A549 (cell line): ENCODE data around the gene AGTPBP1. TPM values are rescaled to one million over a fixed set of nuclear protein-coding genes. Genes with fewer than 3 reads are reported as not detected.

ENCODE experiments used
- ATAC-seq, 2 experiments: fragments of 200-7000 bp in 1 of 2; fragments of >200 bp in 1 of 2; cut with Nextera tagmentation in 1 of 2; cut with Tn5 transposase in 1 of 2; 3 replicates each; pipeline versions ENCODE4 v1.8.0 to v1.9.1; 2018 to 2020; ENCODE audit warnings: mild to moderate bottlenecking in 1 of 2, moderate library complexity in 1 of 2
- CTCF ChIA-PET: fragments of 300-600 bp; sonication (Branson Sonifier 250); formaldehyde crosslinking; extraction: SDS; loops from one replicate; lab custom pipeline; 2021; ENCODE audit warnings: antibody characterized with exemption, inconsistent platforms; lab: Yijun Ruan, JAX
- POLR2A ChIA-PET: fragments of 350-600 bp; formaldehyde crosslinking; extraction: SDS; loops from one replicate; lab custom pipeline; 2021; ENCODE audit warnings: antibody characterized with exemption, inconsistent platforms; lab: Yijun Ruan, JAX
- DNase-seq, 2 experiments: peaks; one replicate each; pipeline versions ENCODE4 v3.0.0 to v3.0.0-alpha.2; 2011 to 2016; ENCODE audit warnings: low read depth in 1 of 2, low spot score in 1 of 2
- FAIRE-seq: peaks from 2 replicates; lab custom pipeline; 2011; peaks lifted over from hg19 to GRCh38; lab: Jason Lieb, UNC
- H3K27ac ChIP-seq, 2 experiments: fragments of >200 bp; sonication (Bioruptor Twin); formaldehyde crosslinking; 3 replicates each; pipeline ENCODE4 v1.5.1; 2016 to 2017
- H3K4me1 ChIP-seq: fragments of >200 bp; sonication (Bioruptor Twin); formaldehyde crosslinking; 3 replicates; pipeline ENCODE4 v1.6.1; 2016
- H3K4me2 ChIP-seq: fragments of >200 bp; sonication (Bioruptor Twin); formaldehyde crosslinking; 3 replicates; pipeline ENCODE4 v1.6.1; 2016
- H3K4me3 ChIP-seq: fragments of >200 bp; sonication (Bioruptor Twin); formaldehyde crosslinking; 3 replicates; pipeline ENCODE4 v1.5.1; 2016
- H3K9me3 ChIP-seq: fragments of >200 bp; sonication (Bioruptor Twin); formaldehyde crosslinking; 3 replicates; pipeline ENCODE4 v1.6.1; 2016
- CBX8 ChIP-seq: fragments of 200-600 bp; sonication (generic); IDR thresholded peaks from 2 replicates; pipeline ENCODE4 v1.6.1; 2016
- EHF ChIP-seq: fragments of 250-450 bp; sonication (Bioruptor Pico); IDR thresholded peaks from 2 replicates; pipeline ENCODE4 v1.5.0; 2020; ENCODE audit warnings: mild to moderate bottlenecking
- ELK1 ChIP-seq: fragments of 150-350 bp; IDR thresholded peaks from 2 replicates; pipeline ENCODE4 v1.6.1; 2014; ENCODE audit warnings: low read depth, mild to moderate bottlenecking, low read length
- GATA3 ChIP-seq: IDR thresholded peaks from 2 replicates; pipeline ENCODE4 v1.6.1; 2012; ENCODE audit warnings: borderline replicate concordance
- HDAC2 ChIP-seq: fragments of 200-600 bp; sonication (generic); IDR thresholded peaks from 2 replicates; pipeline ENCODE4 v1.6.1; 2016
- HES2 ChIP-seq: fragments of >200 bp; sonication (Bioruptor Twin); formaldehyde crosslinking; IDR thresholded peaks from 2 replicates; pipeline ENCODE4 v1.6.1; 2016
- HOXA7 ChIP-seq: fragments of 250-450 bp; sonication (Bioruptor Pico); IDR thresholded peaks from 2 replicates; pipeline ENCODE4 v1.5.0; 2020; ENCODE audit warnings: mild to moderate bottlenecking, moderate library complexity
- JUNB ChIP-seq: fragments of >200 bp; sonication (Bioruptor Twin); formaldehyde crosslinking; IDR thresholded peaks from 2 replicates; pipeline ENCODE4 v1.6.1; 2016
- KDM1A ChIP-seq: fragments of 200-600 bp; sonication (generic); IDR thresholded peaks from 2 replicates; pipeline ENCODE4 v1.6.1; 2016; ENCODE audit warnings: low read depth, mild to moderate bottlenecking
- KDM5A ChIP-seq: fragments of 200-600 bp; sonication (generic); IDR thresholded peaks from 2 replicates; pipeline ENCODE4 v1.6.1; 2016; ENCODE audit warnings: antibody characterized with exemption, mild to moderate bottlenecking
- MAZ ChIP-seq: fragments of 150-350 bp; IDR thresholded peaks from 2 replicates; pipeline ENCODE4 v1.6.1; 2014; ENCODE audit warnings: antibody characterized with exemption, low read depth, low read length, borderline replicate concordance
- MYC ChIP-seq: IDR thresholded peaks from 2 replicates; pipeline ENCODE4 v1.6.1; 2012; ENCODE audit warnings: mild to moderate bottlenecking, inconsistent platforms, low read length, improper control_type of control experiment, borderline replicate concordance
- NFE2L2 ChIP-seq: fragments of 150-350 bp; conservative IDR thresholded peaks from 2 replicates; pipeline ENCODE4 v1.6.1; 2014; ENCODE audit warnings: low read length
- POLR2AphosphoS2 ChIP-seq: conservative IDR thresholded peaks from 2 replicates; pipeline ENCODE4 v1.6.1; 2012; ENCODE audit warnings: low read length, improper control_type of control experiment, inconsistent platforms
- RAD21 ChIP-seq, 2 experiments: fragments of >200 bp in 1 of 2; sonication (Bioruptor Twin) in 1 of 2; formaldehyde crosslinking in 1 of 2; IDR thresholded peaks in 1 of 2; conservative IDR thresholded peaks in 1 of 2; 2 replicates in 1 of 2; 3 replicates in 1 of 2; pipeline ENCODE4 v1.6.1; 2012 to 2018; ENCODE audit warnings: inconsistent platforms in 1 of 2
- RARB ChIP-seq: fragments of 250-450 bp; sonication (Bioruptor Pico); IDR thresholded peaks from 2 replicates; pipeline ENCODE4 v1.8.0; 2021; ENCODE audit warnings: mild to moderate bottlenecking, moderate library complexity
- RCOR1 ChIP-seq: fragments of 150-350 bp; IDR thresholded peaks from 2 replicates; pipeline ENCODE4 v1.6.1; 2014; ENCODE audit warnings: antibody characterized with exemption, low read length, low read depth
- REST ChIP-seq: fragments of 200-600 bp; sonication (generic); IDR thresholded peaks from 2 replicates; pipeline ENCODE4 v1.6.1; 2016; ENCODE audit warnings: antibody characterized with exemption, mild to moderate bottlenecking, moderate library complexity
- TP53 ChIP-seq: fragments of 250-450 bp; sonication (Bioruptor Pico); IDR thresholded peaks from 2 replicates; pipeline ENCODE4 v1.5.0; 2021; ENCODE audit warnings: mild to moderate bottlenecking, moderate library complexity
- ZNF302 ChIP-seq: fragments of 250-450 bp; sonication (Bioruptor Pico); IDR thresholded peaks from 2 replicates; pipeline ENCODE4 v1.9.0; 2021; ENCODE audit warnings: inconsistent platforms, mild to moderate bottlenecking, moderate library complexity
- ZSCAN20 ChIP-seq: fragments of 250-450 bp; sonication (Bioruptor Pico); IDR thresholded peaks from 2 replicates; pipeline ENCODE4 v1.8.0; 2022; ENCODE audit warnings: mild to moderate bottlenecking, moderate library complexity
- WGBS: methylation state at CpG from one replicate; pipeline ENCODE4 v1.1.6; 2017; ENCODE audit errors: missing lambda C conversion rate; 5-methylcytosine and 5-hydroxymethylcytosine counted together
- polyA plus RNA-seq, 4 experiments: library from polyadenylated mRNA; depleted of rRNA in 3 of 4; stranded (reverse); fragments of >200 nt; fragmentation: RNase III in 1 of 4; extraction: RNeasy Plus Mini Kit Qiagen cat#74134 plus additional on column Dnase treatment in 1 of 4; gene quantifications; 2 replicates in 3 of 4; 3 replicates in 1 of 4; pipeline ENCODE4 v1.2.3, GENCODE V29; 2011 to 2017
- TF ChIP-seq, protein P1 (sequence below): fragments of >200 bp; sonication (Bioruptor Twin); formaldehyde crosslinking; IDR thresholded peaks from 3 replicates; pipeline ENCODE4 v1.6.1; 2016
- TF ChIP-seq, protein P2 (sequence below): IDR thresholded peaks from 2 replicates; pipeline ENCODE4 v1.6.1; 2012; ENCODE audit warnings: low read depth, borderline replicate concordance

Gene AGTPBP1
- polyA plus RNA-seq, 2 of the 4 experiments (the other 2 are of a cell fraction) = 8.9 to 18.8 TPM

DNA sequence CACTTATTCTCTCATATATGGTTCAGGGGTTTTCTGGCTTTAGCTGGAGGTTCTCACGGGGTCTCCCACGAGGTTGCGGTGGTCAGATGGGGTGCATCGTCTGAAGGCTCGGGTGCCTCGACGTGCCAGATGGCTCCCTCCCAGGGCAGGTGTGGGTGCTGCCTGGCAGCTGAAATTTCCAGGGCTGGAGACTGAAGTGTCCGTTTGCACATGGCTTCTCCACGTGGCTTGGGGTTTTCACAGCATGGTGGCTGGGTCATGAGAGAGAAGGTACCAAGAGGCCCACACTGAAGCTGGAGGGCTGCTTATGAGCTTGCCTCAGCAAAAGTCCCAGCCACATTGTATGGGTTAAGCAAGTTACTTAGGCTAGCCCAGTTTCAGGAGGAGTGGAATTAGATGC is 218.6 kb downstream of the AGTPBP1 start (continued):
- TF ChIP-seq REST (no peak), ELK1 (no peak), KDM5A (no peak), NFE2L2 (no peak), ZNF302 (CRISPR knock-in tag) (no peak)

GRCh38 chr9:85522459-85523092 is 219.2 kb downstream of the AGTPBP1 start:
- Histone ChIP-seq H3K4me2 (peak overlapping the region; percentile 73), H3K27ac (peak overlapping the region in 1 of 2 experiments; percentile 66; a peak in 3 of 6 replicates), H3K9me3 (no peaks in the 10 kb centered on the region; the same call in 2 of the 3 replicates), H3K4me1 (peaks cover 2% of the 10 kb centered on the region; the same call in 1 of the 3 replicates), H3K4me3 (peak overlapping the region; percentile 50)
- peak; percentile 25 to 44 for DNase-seq
- no peak for FAIRE-seq
- TF ChIP-seq RAD21 (conservative IDR thresholded peaks at IDR 0.05 in 1 of 2, IDR thresholded peaks at IDR 0.05 in 1 of 2) (no peak), GATA3 (no peak), HDAC2 (no peak), CBX8 (no peak), RCOR1 (no peak), MAZ (no peak)
- TF ChIP-seq, protein P1, sequence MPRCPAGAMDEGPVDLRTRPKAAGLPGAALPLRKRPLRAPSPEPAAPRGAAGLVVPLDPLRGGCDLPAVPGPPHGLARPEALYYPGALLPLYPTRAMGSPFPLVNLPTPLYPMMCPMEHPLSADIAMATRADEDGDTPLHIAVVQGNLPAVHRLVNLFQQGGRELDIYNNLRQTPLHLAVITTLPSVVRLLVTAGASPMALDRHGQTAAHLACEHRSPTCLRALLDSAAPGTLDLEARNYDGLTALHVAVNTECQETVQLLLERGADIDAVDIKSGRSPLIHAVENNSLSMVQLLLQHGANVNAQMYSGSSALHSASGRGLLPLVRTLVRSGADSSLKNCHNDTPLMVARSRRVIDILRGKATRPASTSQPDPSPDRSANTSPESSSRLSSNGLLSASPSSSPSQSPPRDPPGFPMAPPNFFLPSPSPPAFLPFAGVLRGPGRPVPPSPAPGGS = no peak
- 14% methylated on average over 44 of the region's 55 CpGs for WGBS
- ChIA-PET POLR2A (interaction anchor here (0.5 kb wide), 1 partner anchor 87 kb away, joined by 5 read pairs; no protein-coding TSS in a partner anchor), CTCF (interaction anchor here (0.5 to 1.3 kb wide), 2 partner anchors 43 to 176 kb away, joined by 3 read pairs; no protein-coding TSS in a partner anchor)
- peak; percentile 84 to 93 for ATAC-seq

- POLR2A ChIA-PET = no interaction called here
- no peak for FAIRE-seq
- TF ChIP-seq HES2 = no peak
- no peak for TF ChIP-seq EHF (CRISPR knock-in tag)
- no peak for TF ChIP-seq MAZ
- TF ChIP-seq, protein P2, sequence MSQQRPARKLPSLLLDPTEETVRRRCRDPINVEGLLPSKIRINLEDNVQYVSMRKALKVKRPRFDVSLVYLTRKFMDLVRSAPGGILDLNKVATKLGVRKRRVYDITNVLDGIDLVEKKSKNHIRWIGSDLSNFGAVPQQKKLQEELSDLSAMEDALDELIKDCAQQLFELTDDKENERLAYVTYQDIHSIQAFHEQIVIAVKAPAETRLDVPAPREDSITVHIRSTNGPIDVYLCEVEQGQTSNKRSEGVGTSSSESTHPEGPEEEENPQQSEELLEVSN = no peak
- TF ChIP-seq POLR2AphosphoS2 = no peak
- no peak for TF ChIP-seq TP53
- no peak for TF ChIP-seq NFE2L2
- no peak for TF ChIP-seq JUNB
- no peak for TF ChIP-seq RARB (CRISPR knock-in tag)
- TF ChIP-seq MYC = no peak
- no peak for TF ChIP-seq ZSCAN20 (CRISPR knock-in tag)
- TF ChIP-seq HOXA7 = no peak
- TF ChIP-seq KDM1A = no peak
- TF ChIP-seq, protein P1 = no peak
These were observed 220.2 kb downstream of the AGTPBP1 start for GRCh38 chr9:85521371-85522197.

More at GRCh38 chr9:85521371-85522197, 220.2 kb downstream of the AGTPBP1 start:
- WGBS = 78% methylated on average over 23 of the region's 23 CpGs
- Histone ChIP-seq H3K27ac (no peak overlapping the region), H3K9me3 (no peaks in the 10 kb centered on the region; the same call in 2 of the 3 replicates), H3K4me1 (peaks cover 2% of the 10 kb centered on the region; the same call in 1 of the 3 replicates), H3K4me3 (no peak overlapping the region; the same call in 2 of the 3 replicates), H3K4me2 (peak overlapping the region; percentile 73; the same call in 2 of the 3 replicates)
- CTCF ChIA-PET = no interaction called here
- DNase-seq (no peak), ATAC-seq (no peak)
